ENCODE measurements around the gene PGLYRP1.

Gene PGLYRP1

DNA sequence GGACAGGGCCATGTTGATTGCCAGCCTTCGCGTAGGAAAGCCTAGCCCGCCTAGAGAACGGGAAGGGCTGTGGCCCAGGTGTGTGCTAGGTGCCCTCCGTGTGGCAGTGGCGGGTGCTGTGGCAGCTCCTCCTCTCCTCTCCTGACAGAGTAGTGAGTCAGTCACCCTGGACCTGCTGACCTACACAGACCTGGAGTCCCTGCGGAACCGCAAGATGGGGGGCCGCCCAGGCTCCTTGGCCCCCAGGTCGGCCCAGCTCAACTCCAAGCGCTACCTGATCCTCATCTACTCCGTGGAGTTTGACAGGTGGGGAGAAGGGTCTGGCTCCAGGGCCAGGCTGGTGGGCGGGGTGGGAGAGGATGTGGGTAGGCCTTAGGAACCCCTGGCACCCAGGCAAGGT, 16.4 kb downstream of the PGLYRP1 start:
- no peaks in the 10 kb centered on the region for H3K9me3 ChIP-seq (ENCODE audit: control insufficient read depth in 2 of 2, low read length in 2 of 2)
- no peak overlapping the region for H3K27ac ChIP-seq (ENCODE audit: low read depth in 2 of 2, low read length in 2 of 2)
- no peak overlapping the region for H3K4me3 ChIP-seq (ENCODE audit: low read length in 2 of 2)
- no peak overlapping the region for H3K9ac ChIP-seq (ENCODE audit: low read depth in 1 of 2, low read length in 2 of 2)
- H3K4me1 ChIP-seq (ENCODE audit: control insufficient read depth in 2 of 2, insufficient read depth in 2 of 2, low read length in 2 of 2) = no peaks in the 10 kb centered on the region
- H3K36me3 ChIP-seq (ENCODE audit: control insufficient read depth in 2 of 2, insufficient read depth in 2 of 2, low read length in 2 of 2) = peaks cover 11 to 14% of the 10 kb centered on the region in 2 donors
- no peaks in the 10 kb centered on the region for H3K27me3 ChIP-seq (ENCODE audit: control insufficient read depth in 2 of 2, insufficient read depth in 2 of 2, low read length in 2 of 2)

- H3K4me1 ChIP-seq (ENCODE audit: control insufficient read depth in 2 of 2, insufficient read depth in 2 of 2, low read length in 2 of 2) = peaks cover 2 to 4% of the 10 kb centered on the region in 2 donors
- H3K4me3 ChIP-seq (ENCODE audit: low read length in 2 of 2) = no peak overlapping the region
- H3K27ac ChIP-seq (ENCODE audit: low read depth in 2 of 2, low read length in 2 of 2) = no peak overlapping the region
- peaks cover 7 to 11% of the 10 kb centered on the region in 2 donors for H3K36me3 ChIP-seq (ENCODE audit: control insufficient read depth in 2 of 2, insufficient read depth in 2 of 2, low read length in 2 of 2)
- H3K9ac ChIP-seq (ENCODE audit: low read depth in 1 of 2, low read length in 2 of 2) = no peak overlapping the region
- H3K9me3 ChIP-seq (ENCODE audit: control insufficient read depth in 2 of 2, low read length in 2 of 2) = no peaks in the 10 kb centered on the region
- no peaks in the 10 kb centered on the region for H3K27me3 ChIP-seq (ENCODE audit: control insufficient read depth in 2 of 2, insufficient read depth in 2 of 2, low read length in 2 of 2)
Measured at GRCh38 chr19:46002678-46003275, 20.1 kb downstream of the PGLYRP1 start.

- H3K9me3 ChIP-seq (ENCODE audit: control insufficient read depth in 2 of 2, low read length in 2 of 2) = no peaks in the 10 kb centered on the region
- no peak overlapping the region for H3K9ac ChIP-seq (ENCODE audit: low read depth in 1 of 2, low read length in 2 of 2)
Measured at GRCh38 chr19:46000491-46001246, 22.2 kb downstream of the PGLYRP1 start.

GRCh38 chr19:45999653-46000121, 23.2 kb downstream of the PGLYRP1 start:
- peaks cover 5 to 7% of the 10 kb centered on the region in 2 donors for H3K36me3 ChIP-seq (ENCODE audit: control insufficient read depth in 2 of 2, insufficient read depth in 2 of 2, low read length in 2 of 2)
- no peak overlapping the region for H3K4me3 ChIP-seq (ENCODE audit: low read length in 2 of 2)
- peaks cover 10% of the 10 kb centered on the region in 2 donors for H3K4me1 ChIP-seq (ENCODE audit: control insufficient read depth in 2 of 2, insufficient read depth in 2 of 2, low read length in 2 of 2)
- H3K9me3 ChIP-seq (ENCODE audit: control insufficient read depth in 2 of 2, low read length in 2 of 2) = no peaks in the 10 kb centered on the region
- H3K9ac ChIP-seq (ENCODE audit: low read depth in 1 of 2, low read length in 2 of 2) = no peak overlapping the region
- no peak overlapping the region for H3K27ac ChIP-seq (ENCODE audit: low read depth in 2 of 2, low read length in 2 of 2)
- no peaks in the 10 kb centered on the region for H3K27me3 ChIP-seq (ENCODE audit: control insufficient read depth in 2 of 2, insufficient read depth in 2 of 2, low read length in 2 of 2)

More at GRCh38 chr19:46000491-46001246, 22.2 kb downstream of the PGLYRP1 start:
- H3K27me3 ChIP-seq (ENCODE audit: control insufficient read depth in 2 of 2, insufficient read depth in 2 of 2, low read length in 2 of 2) = no peaks in the 10 kb centered on the region
- peaks cover 5 to 7% of the 10 kb centered on the region in 2 donors for H3K36me3 ChIP-seq (ENCODE audit: control insufficient read depth in 2 of 2, insufficient read depth in 2 of 2, low read length in 2 of 2)
- no peak overlapping the region for H3K27ac ChIP-seq (ENCODE audit: low read depth in 2 of 2, low read length in 2 of 2)
- peaks cover 8% of the 10 kb centered on the region in 2 donors for H3K4me1 ChIP-seq (ENCODE audit: control insufficient read depth in 2 of 2, insufficient read depth in 2 of 2, low read length in 2 of 2)
- H3K4me3 ChIP-seq (ENCODE audit: low read length in 2 of 2) = peak overlapping the region in 1 of 2 donors; percentile 13

- Histone ChIP-seq H3K9me3 (ENCODE audit: control insufficient read depth in 2 of 2, low read length in 2 of 2) (no peaks in the 10 kb centered on the region), H3K36me3 (ENCODE audit: control insufficient read depth in 2 of 2, insufficient read depth in 2 of 2, low read length in 2 of 2) (peaks cover 5 to 7% of the 10 kb centered on the region in 2 donors), H3K27ac (ENCODE audit: low read depth in 2 of 2, low read length in 2 of 2) (no peak overlapping the region), H3K4me1 (ENCODE audit: control insufficient read depth in 2 of 2, insufficient read depth in 2 of 2, low read length in 2 of 2) (peaks cover 10% of the 10 kb centered on the region in 2 donors), H3K4me3 (ENCODE audit: low read length in 2 of 2) (no peak overlapping the region), H3K27me3 (ENCODE audit: control insufficient read depth in 2 of 2, insufficient read depth in 2 of 2, low read length in 2 of 2) (no peaks in the 10 kb centered on the region), H3K9ac (ENCODE audit: low read depth in 1 of 2, low read length in 2 of 2) (no peak overlapping the region)
Measured at GRCh38 chr19:45998834-45999233, 24.0 kb downstream of the PGLYRP1 start.

GRCh38 chr19:45996933-45997332, 25.9 kb downstream of the PGLYRP1 start:
- Histone ChIP-seq H3K27me3 (ENCODE audit: control insufficient read depth in 2 of 2, insufficient read depth in 2 of 2, low read length in 2 of 2) (no peaks in the 10 kb centered on the region), H3K4me1 (ENCODE audit: control insufficient read depth in 2 of 2, insufficient read depth in 2 of 2, low read length in 2 of 2) (peaks cover 10% of the 10 kb centered on the region in 2 donors), H3K36me3 (ENCODE audit: control insufficient read depth in 2 of 2, insufficient read depth in 2 of 2, low read length in 2 of 2) (no peaks in the 10 kb centered on the region), H3K27ac (ENCODE audit: low read depth in 2 of 2, low read length in 2 of 2) (no peak overlapping the region), H3K9me3 (ENCODE audit: control insufficient read depth in 2 of 2, low read length in 2 of 2) (no peaks in the 10 kb centered on the region), H3K4me3 (ENCODE audit: low read length in 2 of 2) (no peak overlapping the region), H3K9ac (ENCODE audit: low read depth in 1 of 2, low read length in 2 of 2) (no peak overlapping the region)

GRCh38 chr19:45995715-45996385, 27.0 kb downstream of the PGLYRP1 start:
- H3K36me3 ChIP-seq (ENCODE audit: control insufficient read depth in 2 of 2, insufficient read depth in 2 of 2, low read length in 2 of 2) = no peaks in the 10 kb centered on the region
- H3K27me3 ChIP-seq (ENCODE audit: control insufficient read depth in 2 of 2, insufficient read depth in 2 of 2, low read length in 2 of 2) = no peaks in the 10 kb centered on the region
- H3K27ac ChIP-seq (ENCODE audit: low read depth in 2 of 2, low read length in 2 of 2) = peak overlapping the region; percentile 64 to 75
- H3K9me3 ChIP-seq (ENCODE audit: control insufficient read depth in 2 of 2, low read length in 2 of 2) = no peaks in the 10 kb centered on the region
- H3K4me3 ChIP-seq (ENCODE audit: low read length in 2 of 2) = peak overlapping the region; percentile 65 to 99
- H3K4me1 ChIP-seq (ENCODE audit: control insufficient read depth in 2 of 2, insufficient read depth in 2 of 2, low read length in 2 of 2) = peaks cover 10% of the 10 kb centered on the region in 2 donors
- H3K9ac ChIP-seq (ENCODE audit: low read depth in 1 of 2, low read length in 2 of 2) = peak overlapping the region; percentile 85 to 92

DNA sequence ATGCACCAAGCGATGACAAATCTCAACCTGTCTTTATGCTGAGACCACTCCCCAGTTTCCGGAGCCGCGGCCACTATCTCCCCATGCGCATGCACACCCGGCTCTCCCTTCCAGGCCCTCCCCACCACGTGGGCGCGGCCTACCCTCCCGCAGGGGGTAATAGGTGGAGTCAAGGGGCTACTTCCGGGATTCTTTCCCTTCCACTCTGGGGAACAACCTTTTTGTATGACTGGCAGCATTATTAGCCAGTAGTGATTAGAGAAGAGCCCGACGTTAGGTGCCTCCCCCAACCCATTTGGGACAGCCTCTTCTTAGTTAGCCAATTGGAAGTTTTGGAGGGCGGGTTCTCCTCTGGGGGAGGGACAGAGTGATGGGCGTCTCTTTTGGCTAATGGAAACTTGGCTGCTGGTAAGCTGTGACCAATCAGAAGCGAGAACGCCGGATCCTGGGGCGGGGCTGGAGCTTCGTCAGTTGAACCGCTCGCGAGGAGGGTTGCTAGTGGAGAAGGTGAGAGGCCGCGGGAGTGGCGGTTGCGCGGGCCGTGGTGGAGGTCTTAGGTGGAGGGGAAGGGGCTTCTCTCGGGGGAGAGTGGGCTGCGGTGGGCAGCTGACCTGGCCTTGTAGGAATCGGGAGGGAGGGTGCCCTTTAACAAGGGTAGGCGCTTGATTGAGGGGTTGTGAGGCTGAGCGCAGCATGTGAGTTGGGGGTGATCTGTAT, 27.7 kb downstream of the PGLYRP1 start, which contains the start of gene CCDC61:
Gene CCDC61, plus strand, starts transcription at position 470 of the 717 bp plus-strand sequence. CDS start 7,552 bp downstream, outside the sequence.
- peak within 1 kb of the TSS; percentile 65 to 99 for H3K4me3 ChIP-seq (ENCODE audit: low read length in 2 of 2)
- H3K27ac ChIP-seq (ENCODE audit: low read depth in 2 of 2, low read length in 2 of 2) = peak within 1 kb of the TSS; percentile 64 to 75
- peaks cover 6 to 7% of the 10 kb centered on the region in 2 donors for H3K4me1 ChIP-seq (ENCODE audit: control insufficient read depth in 2 of 2, insufficient read depth in 2 of 2, low read length in 2 of 2)
- no peaks in the 10 kb centered on the region for H3K9me3 ChIP-seq (ENCODE audit: control insufficient read depth in 2 of 2, low read length in 2 of 2)
- peak within 1 kb of the TSS; percentile 85 to 92 for H3K9ac ChIP-seq (ENCODE audit: low read depth in 1 of 2, low read length in 2 of 2)
- no peaks in the 10 kb centered on the region for H3K36me3 ChIP-seq (ENCODE audit: control insufficient read depth in 2 of 2, insufficient read depth in 2 of 2, low read length in 2 of 2)
- H3K27me3 ChIP-seq (ENCODE audit: control insufficient read depth in 2 of 2, insufficient read depth in 2 of 2, low read length in 2 of 2) = no peaks in the 10 kb centered on the region

DNA sequence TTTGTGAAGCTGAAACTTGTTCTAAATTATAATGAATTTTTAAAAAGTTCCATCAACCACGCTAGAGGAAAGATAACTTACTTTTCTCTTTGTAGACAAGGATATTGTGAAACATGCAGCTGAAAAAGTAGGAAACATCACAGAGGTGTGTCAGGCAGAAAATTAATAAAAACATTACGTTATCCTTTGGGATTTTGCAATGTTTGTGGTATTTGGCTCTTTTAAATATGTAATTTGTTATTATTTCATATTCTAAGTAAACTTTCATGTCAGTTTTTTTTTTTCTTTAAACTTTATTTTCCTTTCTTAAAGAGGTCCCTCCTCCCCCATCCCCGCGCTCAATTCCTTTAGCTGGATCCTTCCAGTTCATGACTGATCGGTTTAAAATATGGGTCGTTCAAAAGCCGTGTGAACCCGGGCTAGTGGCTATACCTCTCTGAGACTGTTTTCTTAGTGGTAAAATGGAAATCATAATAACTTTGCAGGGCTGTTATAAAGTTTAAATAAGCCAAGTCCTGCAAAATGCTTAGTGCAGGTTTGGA, 28.3 kb downstream of the PGLYRP1 start:
- Histone ChIP-seq H3K4me1 (ENCODE audit: control insufficient read depth in 2 of 2, insufficient read depth in 2 of 2, low read length in 2 of 2) (peaks cover 6 to 7% of the 10 kb centered on the region in 2 donors), H3K9me3 (ENCODE audit: control insufficient read depth in 2 of 2, low read length in 2 of 2) (no peaks in the 10 kb centered on the region), H3K9ac (ENCODE audit: low read depth in 1 of 2, low read length in 2 of 2) (peak overlapping the region; percentile 4 to 34), H3K27me3 (ENCODE audit: control insufficient read depth in 2 of 2, insufficient read depth in 2 of 2, low read length in 2 of 2) (no peaks in the 10 kb centered on the region), H3K27ac (ENCODE audit: low read depth in 2 of 2, low read length in 2 of 2) (no peak overlapping the region), H3K4me3 (ENCODE audit: low read length in 2 of 2) (peak overlapping the region; percentile 57 to 88), H3K36me3 (ENCODE audit: control insufficient read depth in 2 of 2, insufficient read depth in 2 of 2, low read length in 2 of 2) (no peaks in the 10 kb centered on the region)
